OCI-LY1 (cell line): Measurements from ENCODE around the gene FFAR1.

Experiments used
- CTCF ChIP-seq: fragments of 200-600 bp; sonication (generic), shearing (Covaris generic); IDR thresholded peaks from 2 replicates; pipeline ENCODE4 v1.5.1; 2017; ENCODE audit warnings: mild to moderate bottlenecking, antibody characterized with exemption, low read length, moderate library complexity, mixed read lengths
- EZH2 ChIP-seq: fragments of 200-600 bp; sonication (generic), shearing (Covaris generic); IDR thresholded peaks from 2 replicates; pipeline ENCODE4 v1.8.0; 2017; ENCODE audit warnings: borderline replicate concordance, mixed run types, mild to moderate bottlenecking, antibody characterized with exemption, low read length, moderate library complexity, mixed read lengths

GRCh38 chr19:35316560-35316959 is 31.1 kb upstream of the FFAR1 start:
- TF ChIP-seq EZH2: no peak
- no peak for TF ChIP-seq CTCF
